ENCODE data around the gene TKT.

TKT gene

GRCh38 chr3:53181528-53181927, 74.3 kb downstream of the TKT start:
- no peak for DNase-seq (ENCODE audit: low read depth in 1 of 2, low spot score in 1 of 2)

- DNase-seq (ENCODE audit: low read depth in 1 of 2, low spot score in 1 of 2), result no peak
Observed at GRCh38 chr3:53181024-53181371, 74.8 kb downstream of the TKT start.

DNA sequence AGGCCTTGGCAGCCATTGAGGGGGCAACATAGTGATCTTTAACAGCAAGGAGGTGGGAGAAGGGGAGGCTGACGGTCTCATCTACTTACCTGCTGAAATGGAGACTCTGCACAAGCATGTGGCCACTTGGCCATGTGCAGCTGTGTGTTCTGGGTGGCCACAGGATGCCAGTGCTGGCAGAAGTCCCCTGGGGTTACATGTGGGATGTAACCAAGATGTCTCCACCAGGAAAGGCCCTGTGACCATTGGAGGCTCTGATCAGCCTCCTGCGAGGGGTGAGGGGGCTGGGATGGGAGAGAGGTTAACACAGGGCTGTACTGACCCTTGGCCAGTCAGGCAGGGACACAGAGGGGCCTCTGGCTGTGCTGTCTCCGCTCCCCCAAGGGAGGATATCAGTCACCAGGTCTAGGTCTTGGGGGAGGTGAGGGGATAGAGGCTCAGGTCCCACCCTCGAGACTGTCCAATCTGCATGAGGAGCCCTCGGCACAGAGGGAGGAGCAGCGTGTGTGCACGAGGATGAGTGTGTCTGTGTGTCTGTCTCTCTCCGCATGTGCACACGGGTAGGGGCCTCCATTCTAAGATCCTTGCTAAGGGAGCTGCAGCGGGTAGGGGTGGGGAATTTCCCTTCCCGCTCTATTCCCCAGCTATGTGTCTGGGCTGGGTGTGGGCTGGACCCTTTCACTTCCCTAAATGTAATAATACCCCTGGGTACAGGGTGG, 75.4 kb downstream of the TKT start:
- DNase-seq (ENCODE audit: low read depth in 1 of 2, low spot score in 1 of 2), result no peak

- no peak for DNase-seq (ENCODE audit: low read depth in 1 of 2, low spot score in 1 of 2)
Observed at GRCh38 chr3:53179580-53179979, 76.2 kb downstream of the TKT start.

GRCh38 chr3:53178246-53178645, 77.6 kb downstream of the TKT start:
- no peak for DNase-seq (ENCODE audit: low read depth in 1 of 2, low spot score in 1 of 2)

DNA sequence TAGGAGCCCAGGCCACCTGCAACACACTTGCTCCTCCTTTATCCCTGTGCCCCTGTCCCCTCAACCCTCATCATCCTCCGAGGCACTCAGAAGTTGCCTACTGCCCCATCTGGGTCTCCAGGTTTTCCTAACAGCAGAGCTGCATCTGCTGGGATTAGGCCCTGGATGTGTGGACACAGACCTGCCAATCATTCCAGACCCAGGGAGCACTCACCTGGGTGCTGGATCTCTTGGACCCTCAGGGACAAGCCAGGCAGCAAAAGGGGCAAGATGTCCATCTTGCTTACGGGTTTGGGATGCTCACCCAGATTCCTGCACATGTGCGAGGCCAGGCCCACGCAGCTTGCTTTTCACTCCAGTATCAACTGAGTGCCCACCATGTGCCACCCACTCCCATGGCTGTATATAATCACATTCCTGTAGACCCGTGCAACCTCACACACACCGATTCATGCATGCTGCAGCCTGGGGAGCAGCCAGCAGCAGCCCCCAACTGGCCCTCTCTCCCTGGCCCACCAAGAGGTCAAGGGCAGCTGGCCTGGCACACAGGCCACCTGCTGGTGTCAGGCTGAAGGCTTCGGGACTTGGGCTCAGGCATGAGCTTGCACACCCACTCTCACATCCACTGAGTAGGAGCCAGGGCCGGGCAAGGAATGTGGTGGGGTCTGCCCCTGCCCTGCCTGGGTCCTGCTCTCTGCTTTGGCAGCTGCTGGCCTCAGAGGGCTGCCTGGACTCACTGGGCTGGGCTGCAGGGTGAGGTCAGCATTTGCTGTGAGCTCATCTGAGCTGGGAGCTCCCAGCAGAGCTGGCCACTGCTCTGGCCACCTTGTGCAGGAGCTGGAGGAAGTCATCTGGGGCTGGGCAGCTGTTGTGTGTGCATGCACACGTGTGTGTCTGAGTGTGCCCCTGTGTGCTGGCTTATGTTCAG, 79.9 kb downstream of the TKT start:
- DNase-seq (ENCODE audit: low read depth in 1 of 2, low spot score in 1 of 2), result no peak

Data from stimulated activated CD4-positive, alpha-beta T cell treated with anti-CD3 and anti-CD28 coated beads, Interleukin-15, amount 100 ng/mL, for 1 hour (primary cell).